Measurements from ENCODE around the gene MEIS1.

Gene MEIS1

DNA sequence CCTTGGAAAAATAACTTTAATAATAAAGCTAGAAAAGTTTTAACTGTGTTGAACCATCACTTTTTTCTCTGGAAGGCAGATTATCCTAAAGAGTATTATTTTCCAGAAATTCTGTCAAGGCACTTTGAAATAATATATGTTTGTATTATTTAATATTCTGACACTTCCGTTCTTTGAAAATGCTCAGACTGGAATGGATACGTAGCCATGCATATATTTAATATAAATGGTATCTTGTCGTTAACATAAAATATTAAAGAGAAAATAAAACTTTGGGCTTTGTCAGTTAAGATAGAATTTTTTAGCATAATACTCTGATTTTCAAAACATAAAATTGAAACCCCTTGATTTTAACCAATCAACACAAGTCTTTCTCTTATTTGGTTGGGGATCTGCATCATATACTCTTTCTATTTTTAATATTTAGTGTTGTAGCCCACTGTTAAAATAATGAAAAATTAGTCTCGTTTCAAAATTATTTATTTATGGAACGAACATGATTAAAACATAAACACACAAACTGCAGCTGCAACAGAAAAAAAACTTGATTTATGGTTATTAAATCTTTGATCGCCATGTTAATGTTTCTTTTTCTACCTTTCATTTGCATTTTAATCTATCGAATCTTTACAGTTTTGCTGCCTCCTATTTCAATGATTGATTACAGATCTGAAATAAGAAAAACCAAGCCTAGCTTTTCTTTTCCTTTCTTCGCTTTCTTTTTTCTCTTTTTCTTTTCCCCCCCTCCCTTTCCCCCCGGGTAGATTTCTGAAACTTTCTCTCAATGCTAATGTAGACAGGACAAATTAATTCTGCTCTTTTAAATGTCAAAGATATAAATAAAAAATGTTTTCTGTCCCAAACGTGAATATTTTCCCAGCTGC, 145.5 kb downstream of the MEIS1 start:
- DNase-seq (ENCODE audit: low read depth), result no peak

DNA sequence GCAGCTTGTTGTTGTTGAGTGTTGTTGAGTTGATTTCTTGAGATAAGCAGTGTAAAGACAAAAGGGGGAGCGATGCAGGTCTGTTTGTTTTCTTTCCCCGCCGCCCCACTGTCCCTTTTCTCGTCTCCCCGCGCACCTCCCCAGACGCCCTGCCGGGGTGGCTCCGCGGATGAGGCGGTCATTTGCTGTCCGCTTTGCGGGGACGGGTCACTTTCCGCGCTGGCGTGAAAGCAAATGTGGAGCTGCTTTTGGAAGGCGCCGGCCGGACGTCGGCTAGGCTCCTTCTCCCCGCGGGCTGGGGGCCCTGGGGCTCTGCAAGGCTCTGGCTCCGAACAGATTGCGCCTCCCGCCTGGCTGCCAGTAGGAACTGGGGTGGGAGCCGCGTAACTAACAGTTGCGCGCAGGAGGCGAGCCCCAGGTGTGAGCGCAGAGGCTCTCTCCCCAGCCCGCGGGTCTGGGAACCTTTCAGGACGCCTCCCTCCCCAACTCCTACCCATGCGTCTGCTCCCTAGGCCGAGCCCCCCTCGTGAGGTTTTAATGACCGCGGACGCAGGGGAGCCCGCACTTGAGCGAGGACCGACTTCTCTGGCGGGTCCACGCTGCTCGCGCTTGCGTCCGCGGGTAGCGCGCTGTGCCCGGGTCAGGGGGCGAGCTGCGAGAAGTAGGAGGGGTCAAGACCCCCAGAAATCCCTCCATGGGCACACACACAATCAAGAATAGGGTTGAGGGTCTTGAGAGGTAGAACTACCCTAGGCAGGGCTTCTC, 146.6 kb downstream of the MEIS1 start:
- no peak for DNase-seq (ENCODE audit: low read depth)

DNA sequence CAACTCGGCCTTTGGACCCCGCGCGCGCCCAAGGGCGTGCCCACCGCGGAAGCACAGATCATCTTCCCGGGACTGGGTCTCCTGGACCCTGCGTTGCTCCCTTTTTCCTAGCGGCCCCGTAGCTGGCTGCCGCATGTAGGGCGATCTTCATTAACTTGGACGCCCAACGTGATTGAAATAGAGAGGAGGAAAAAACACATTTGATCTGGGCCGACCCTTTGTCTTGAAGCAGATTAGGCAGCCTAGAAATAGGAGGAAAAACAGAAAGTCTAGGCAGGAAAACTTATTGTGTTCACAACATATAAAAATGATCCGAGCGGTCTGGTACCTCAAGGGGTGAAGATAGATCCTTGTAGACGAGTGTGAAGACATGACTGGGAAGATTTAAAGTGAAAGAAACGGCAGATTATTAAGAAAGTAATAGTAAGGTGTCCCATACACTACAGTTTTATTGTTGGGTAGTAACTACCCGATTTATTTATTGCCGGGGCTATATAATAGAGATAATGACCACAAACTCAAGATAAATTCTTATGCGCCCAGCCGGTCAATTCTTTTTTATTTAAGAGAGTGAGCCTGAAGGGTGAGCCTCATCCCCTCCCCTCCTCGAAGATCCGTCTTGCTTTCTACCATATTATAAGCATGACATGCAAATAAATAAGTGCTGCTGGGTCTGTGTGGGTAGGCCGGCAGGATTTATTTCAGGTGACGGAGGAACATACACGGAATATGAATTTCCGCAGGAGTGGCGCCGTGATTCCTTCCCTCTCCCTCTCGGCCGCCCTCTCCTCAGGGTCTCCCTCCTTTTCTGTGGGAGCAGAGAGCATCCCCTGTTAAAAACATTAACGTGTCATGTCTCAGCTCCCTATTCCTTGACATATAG, 147.4 kb downstream of the MEIS1 start:
- DNase-seq (ENCODE audit: low read depth), result no peak

DNA sequence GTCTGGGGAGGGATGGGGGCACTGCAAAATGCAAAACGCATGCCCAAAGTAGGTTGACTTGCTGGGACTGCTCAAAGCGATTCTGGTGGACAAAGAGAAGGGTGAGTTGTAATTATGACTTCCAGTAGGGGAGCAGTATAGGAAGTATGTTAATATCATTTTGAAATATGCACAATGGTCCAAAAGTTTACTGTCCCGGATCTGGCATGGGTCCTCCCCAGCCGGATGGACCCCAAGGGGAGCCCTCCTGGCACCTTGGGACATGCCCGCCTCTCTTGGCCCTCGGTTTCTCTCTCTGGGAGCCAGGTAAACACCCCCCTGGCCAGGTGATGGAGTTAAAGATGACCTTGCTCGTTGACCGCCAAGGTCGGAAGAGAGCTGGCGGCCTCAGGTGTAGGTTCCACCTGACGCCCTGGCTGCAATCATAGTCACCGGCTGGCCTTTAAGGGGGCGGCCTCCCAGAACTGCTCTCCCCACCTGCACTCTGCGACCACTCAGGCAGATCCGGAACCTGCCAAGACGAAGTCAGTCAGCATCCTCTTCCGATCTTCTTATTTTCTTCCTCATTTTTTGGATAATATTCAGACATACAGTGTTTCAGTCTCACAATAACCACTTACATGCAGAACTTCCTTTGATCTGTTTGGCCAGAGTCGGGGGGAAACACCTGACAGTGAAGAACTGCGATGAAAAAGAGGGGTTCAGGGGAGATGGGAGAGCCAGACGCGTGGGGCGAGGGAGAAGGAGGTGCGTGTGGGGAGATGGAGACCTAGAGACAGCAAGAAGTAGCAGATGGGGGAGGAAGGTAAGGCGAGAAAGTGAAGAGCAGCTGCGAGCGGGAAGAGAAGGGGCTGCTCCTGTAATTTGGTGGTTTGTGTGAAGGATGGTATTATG, 148.3 kb downstream of the MEIS1 start:
- no peak for DNase-seq (ENCODE audit: low read depth)

DNA sequence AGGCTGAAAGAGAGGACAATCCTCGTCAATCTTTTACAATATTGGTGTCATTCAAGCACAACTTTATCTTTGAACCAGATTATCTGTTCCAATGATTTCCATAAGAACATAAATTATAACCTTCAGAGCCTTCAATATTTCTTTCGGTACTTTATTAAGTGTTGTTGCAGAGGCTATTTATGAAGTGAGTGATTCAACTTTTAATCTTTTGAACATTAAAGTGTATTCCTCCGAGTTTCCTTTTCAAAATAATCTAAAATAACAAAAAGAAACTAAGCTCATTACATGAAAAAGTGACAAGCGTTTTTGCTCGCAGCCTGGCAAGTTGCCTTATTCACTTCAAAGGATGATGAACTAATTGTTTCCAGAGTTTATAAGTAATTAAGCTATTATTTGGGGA, 149.0 kb downstream of the MEIS1 start:
- no peak for DNase-seq (ENCODE audit: low read depth)

DNA sequence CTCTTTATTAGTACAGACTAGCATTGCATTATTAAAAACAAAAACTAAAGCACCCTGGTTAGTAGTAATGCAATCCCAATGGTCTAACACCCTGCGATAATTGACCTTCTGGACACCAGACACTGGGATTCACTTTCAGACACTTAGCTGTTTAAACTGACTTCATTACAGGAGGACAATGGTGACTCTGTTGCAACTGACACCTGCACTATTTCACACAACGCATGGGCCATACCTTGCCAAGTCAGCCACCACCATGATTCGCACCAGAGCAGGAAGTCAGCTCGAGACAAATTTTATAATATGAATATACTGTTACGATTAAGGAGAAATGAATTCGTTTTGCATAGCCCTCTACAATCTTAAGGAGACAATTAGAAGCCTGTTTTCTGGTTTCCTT, 150.7 kb downstream of the MEIS1 start:
- DNase-seq (ENCODE audit: low read depth), result no peak

DNA sequence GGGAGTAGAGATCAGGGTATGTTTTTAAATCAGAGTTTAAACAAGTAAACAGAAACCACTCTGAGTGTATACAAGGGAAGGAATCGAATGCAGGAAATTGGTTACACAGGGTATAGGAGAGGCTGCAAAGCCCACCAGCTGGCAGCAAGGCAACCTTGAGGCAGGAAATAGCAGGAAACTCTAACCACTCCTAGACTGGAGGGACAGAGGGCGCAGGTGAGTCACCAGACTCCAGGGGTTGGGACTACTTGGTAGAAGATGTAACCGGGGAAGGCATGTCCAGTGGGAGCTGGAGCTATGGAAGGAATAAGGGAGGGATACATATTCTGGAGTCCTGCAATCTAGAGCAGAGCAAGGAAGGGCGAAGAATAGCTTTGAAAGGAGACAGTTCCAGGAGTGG, 152.3 kb downstream of the MEIS1 start:
- DNase-seq (ENCODE audit: low read depth), result no peak

DNA sequence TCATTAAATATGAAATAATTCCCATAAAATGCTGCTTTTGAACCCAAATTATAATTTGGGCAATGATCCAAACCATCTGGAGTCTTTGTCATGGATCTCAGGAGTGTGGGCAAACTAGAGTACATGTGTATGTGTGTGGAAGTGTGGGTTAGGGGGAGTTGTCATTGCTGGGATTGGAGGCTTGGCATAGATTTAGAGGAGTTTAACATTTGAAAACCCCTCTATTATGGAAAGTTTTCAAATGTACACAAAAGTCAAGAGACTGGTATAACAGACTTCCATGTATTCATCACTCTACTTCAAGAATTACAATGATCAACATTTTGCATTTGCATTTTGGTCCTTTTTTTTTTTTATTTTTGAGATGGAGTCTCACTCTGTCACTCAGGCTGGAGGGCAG, 159.1 kb downstream of the MEIS1 start:
- no peak for DNase-seq (ENCODE audit: low read depth)

DNA sequence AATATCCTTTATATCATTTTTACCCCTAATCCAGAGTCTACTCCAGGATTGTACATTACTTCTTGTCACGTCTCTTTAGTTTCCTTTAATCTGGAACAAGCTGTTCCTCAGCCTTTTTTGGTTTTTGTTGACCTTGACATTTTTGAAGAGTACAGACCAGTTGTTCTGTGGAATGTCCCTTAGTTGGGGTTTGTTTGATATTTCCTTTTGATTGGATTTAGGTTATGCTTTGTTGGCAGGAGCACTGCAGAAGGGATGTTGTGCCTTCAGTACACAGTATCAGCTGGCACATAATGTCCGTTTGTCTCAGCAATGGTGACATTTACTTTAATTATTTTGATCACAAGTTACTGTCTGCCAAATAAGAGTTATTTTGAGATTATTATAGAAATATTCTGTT, 160.6 kb downstream of the MEIS1 start:
- no peak for DNase-seq (ENCODE audit: low read depth)

DNA sequence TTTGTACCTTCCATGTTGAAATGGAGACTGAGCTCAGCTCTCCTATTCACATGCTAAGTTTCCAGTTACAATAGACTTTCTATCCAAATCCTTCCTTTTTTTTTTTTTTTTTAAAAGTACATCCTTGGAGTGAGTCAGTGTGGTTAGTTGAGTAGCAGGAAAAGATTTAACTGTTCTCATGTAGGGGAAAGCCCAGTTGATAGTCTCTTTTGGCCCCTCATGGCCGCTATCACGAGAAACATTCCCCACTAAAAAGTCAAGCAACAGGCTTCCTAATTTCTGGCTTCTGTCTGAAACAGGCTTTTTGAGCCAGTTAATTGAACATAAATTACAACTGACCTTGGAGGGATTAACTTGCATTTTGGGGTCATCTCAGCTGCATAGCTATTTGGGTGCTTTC, 161.3 kb downstream of the MEIS1 start:
- no peak for DNase-seq (ENCODE audit: low read depth)

DNA sequence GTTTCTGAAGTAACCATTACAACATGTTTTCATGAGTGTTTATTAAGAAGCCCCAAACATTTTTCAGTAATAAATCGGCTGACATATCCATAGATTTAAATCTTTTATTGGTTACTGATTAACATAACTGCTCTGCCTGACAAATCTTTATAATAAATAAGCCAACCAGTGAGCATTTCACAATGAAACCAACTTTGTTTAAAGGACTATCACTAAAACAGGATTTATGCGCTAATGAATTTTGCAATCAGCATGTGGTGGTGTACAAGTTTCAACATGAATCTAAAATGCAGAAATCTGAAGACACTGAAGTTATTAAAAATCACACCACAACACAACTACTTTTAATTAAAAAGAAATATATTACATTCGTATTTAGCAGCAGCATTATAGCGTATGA, 166.7 kb downstream of the MEIS1 start:
- no peak for DNase-seq (ENCODE audit: low read depth)

DNA sequence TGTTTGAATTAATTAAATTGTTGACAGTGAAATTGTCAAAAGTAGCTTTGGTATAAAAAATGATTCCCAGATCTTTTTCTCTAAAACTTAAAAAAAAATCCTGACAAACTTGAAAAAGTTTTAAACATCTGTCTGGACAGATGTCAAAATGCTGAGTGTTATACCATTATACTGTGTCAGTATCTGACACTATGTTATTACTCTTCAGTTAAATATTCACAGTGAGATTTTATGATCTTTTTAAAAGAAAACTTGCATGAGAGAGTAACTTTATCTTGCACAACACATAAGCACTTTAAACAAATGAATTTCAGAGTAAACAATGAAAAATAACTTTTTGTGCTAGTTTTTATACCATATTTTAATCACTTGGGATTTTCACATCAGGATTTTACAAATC, 167.4 kb downstream of the MEIS1 start:
- DNase-seq (ENCODE audit: low read depth), result no peak

DNA sequence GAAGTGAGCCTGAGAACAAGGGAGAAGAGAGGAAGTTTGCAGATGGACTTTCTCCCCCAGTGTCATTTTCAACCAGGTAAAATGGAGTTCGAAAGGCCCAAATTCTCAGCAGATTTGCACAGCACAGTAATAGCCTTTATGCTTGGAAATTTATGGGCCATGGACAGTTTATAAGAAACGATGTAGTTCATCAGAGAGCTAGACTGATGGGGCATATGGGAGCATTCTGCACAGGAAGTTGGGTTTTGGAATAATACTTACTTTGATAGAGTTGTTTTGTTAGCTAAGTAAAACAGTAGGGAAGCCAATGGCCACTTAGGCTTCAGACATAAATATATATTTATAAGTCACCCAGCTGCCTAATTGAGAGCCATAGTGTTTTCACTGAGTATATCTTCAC, 169.4 kb downstream of the MEIS1 start:
- DNase-seq (ENCODE audit: low read depth), result no peak

DNA sequence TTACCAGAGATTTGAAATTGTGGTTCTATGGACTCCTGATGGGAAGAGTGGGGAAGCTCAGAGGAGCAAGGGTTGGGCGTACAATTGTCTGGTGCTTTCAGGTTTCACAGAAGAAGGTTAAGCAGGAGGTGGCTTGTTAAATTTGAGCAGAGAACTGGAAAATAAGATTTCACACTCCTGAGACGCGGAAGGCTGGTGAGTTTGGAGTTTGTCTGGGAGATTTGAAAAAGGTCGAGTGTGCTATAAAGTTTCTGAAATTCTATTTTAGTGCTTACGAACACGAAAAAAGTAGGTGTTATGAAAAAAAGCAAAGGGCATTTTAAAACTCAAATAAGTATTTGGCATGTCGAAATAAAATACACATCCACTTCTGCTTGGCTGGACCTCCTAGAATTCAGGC, 170.1 kb downstream of the MEIS1 start:
- DNase-seq (ENCODE audit: low read depth), result no peak

DNA sequence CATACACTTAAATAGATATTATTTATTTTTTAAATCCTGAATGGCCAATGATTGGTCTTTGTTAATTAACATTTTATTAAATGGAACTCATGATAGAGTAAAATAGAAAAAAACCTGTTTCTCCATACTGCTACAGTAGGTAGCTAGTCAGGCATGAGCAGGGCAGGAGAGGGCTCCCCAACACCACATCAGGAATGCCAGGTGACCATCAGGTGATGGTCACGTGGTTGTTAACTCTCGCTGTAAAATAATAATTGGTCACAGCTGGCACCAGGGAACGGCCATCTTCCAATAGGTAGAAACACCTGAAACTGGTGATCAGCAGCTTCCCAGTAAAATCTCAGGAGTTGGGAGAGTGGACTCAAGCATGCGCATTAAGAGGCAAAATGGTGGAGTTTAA, 172.2 kb downstream of the MEIS1 start:
- DNase-seq (ENCODE audit: low read depth), result no peak
